HCT116 (cell line): ENCODE measurements around the gene DIP2C. TPM values are rescaled to one million over a fixed set of nuclear protein-coding genes. Genes with fewer than 3 reads are reported as not detected.

Source experiments
- ATAC-seq: fragments of 200-7000 bp; cut with Tn5 transposase; 2 replicates; pipeline ENCODE4 v1.9.1; 2020; ENCODE audit warnings: mild to moderate bottlenecking, moderate library complexity
- BruUV-seq: library from RNA; stranded (reverse); fragments of 400-500 nt; replicated peaks from 2 replicates; lab custom pipeline; 2021; lab: Mats Ljungman, UMichigan
- CTCF ChIA-PET: fragments of 300-600 bp; sonication (Branson Sonifier 250); formaldehyde crosslinking; loops from one replicate; lab custom pipeline; 2021; ENCODE audit warnings: antibody characterized with exemption; lab: Charles Lee
- POLR2A ChIA-PET: fragments of 300-600, 350-600 bp; sonication (Branson Sonifier 250); formaldehyde crosslinking; loops from one replicate; lab custom pipeline; 2021; ENCODE audit warnings: antibody characterized with exemption; lab: Charles Lee
- RAD21 ChIA-PET, 2 experiments: fragments of 300-600 bp; sonication (Branson Sonifier 250); formaldehyde crosslinking; loops; one replicate each; lab custom pipeline; 2023; ENCODE audit warnings: low total read pairs in 2 of 2; ENCODE audit not compliant: uncharacterized antibody in 2 of 2, unreplicated experiment in 2 of 2, low non-redundant PET in 1 of 2; lab: Charles Lee
- DNase-seq: peaks from one replicate; pipeline ENCODE4 v3.0.0-alpha.2; 2010; ENCODE audit warnings: low read depth, low spot score
- H2AFZ ChIP-seq: fragments of 200-600 bp; shearing (Covaris generic), sonication (generic); 2 replicates; pipeline ENCODE4 v1.6.1; 2017; ENCODE audit warnings: low read depth, mixed run types, mixed read lengths, antibody characterized with exemption, low read length; ENCODE audit not compliant: poor library complexity, severe bottlenecking
- H3K27ac ChIP-seq: 2 replicates; pipeline ENCODE4 v1.5.1; 2012; ENCODE audit warnings: low read depth, low read length
- H3K27me3 ChIP-seq: fragments of 200-600 bp; sonication (generic); 2 replicates; pipeline ENCODE4 v1.6.1; 2016; ENCODE audit warnings: mixed run types, low read length, mixed read lengths; ENCODE audit not compliant: insufficient read depth
- H3K36me3 ChIP-seq, 2 experiments: fragments of 200-500 bp in 1 of 2; fragments of 200-600 bp in 1 of 2; sonication (Bioruptor generic) in 1 of 2; sonication (generic) in 1 of 2; 2 replicates each; pipeline versions ENCODE4 v1.5.1 to v1.6.1; 2014 to 2016; ENCODE audit warnings: low read length in 2 of 2, inconsistent platforms in 1 of 2, mixed read lengths in 1 of 2, mixed run types in 1 of 2; ENCODE audit not compliant: insufficient read depth in 2 of 2, control insufficient read depth in 1 of 2
- H3K4me1 ChIP-seq, 2 experiments: fragments of 200-600 bp in 1 of 2; sonication (generic) in 1 of 2; 2 replicates each; pipeline versions ENCODE4 v1.5.1 to v1.6.1; 2012 to 2017; ENCODE audit warnings: low read length in 2 of 2, inconsistent platforms in 1 of 2, mild to moderate bottlenecking in 1 of 2, mixed read lengths in 1 of 2, mixed run types in 1 of 2, moderate library complexity in 1 of 2; ENCODE audit not compliant: insufficient read depth in 2 of 2, control insufficient read depth in 1 of 2
- H3K4me2 ChIP-seq: fragments of 200-600 bp; sonication (generic); 2 replicates; pipeline ENCODE4 v1.6.1; 2017; ENCODE audit warnings: mixed run types, low read length, mixed read lengths
- H3K4me3 ChIP-seq, 2 experiments: fragments of 200-600 bp in 1 of 2; sonication (generic) in 1 of 2; replicated peaks in 1 of 2; 2 replicates each; pipeline ENCODE4 v1.5.1; 2011 to 2016; ENCODE audit warnings: low read length in 2 of 2, control low read depth in 1 of 2, low read depth in 1 of 2, mild to moderate bottlenecking in 1 of 2, mixed read lengths in 1 of 2, mixed run types in 1 of 2
- H3K79me2 ChIP-seq: fragments of 200-600 bp; sonication (generic); 2 replicates; pipeline ENCODE4 v1.6.1; 2017; ENCODE audit warnings: mild to moderate bottlenecking, mixed run types, low read length, moderate library complexity, mixed read lengths; ENCODE audit not compliant: insufficient read depth
- H3K9ac ChIP-seq: fragments of 200-600 bp; sonication (generic); 2 replicates; pipeline ENCODE4 v1.6.1; 2016; ENCODE audit warnings: low read length, mixed read lengths
- H3K9me2 ChIP-seq: fragments of 200-600 bp; sonication (generic), shearing (Covaris generic); 2 replicates; pipeline ENCODE4 v1.6.1; 2017; ENCODE audit warnings: mixed run types, mild to moderate bottlenecking, moderate library complexity; ENCODE audit not compliant: insufficient read depth
- H3K9me3 ChIP-seq, 2 experiments: fragments of 200-500 bp in 1 of 2; fragments of 200-600 bp in 1 of 2; sonication (Bioruptor generic) in 1 of 2; sonication (generic) in 1 of 2; 2 replicates each; pipeline ENCODE4 v1.6.1; 2014 to 2017; ENCODE audit warnings: low read length in 2 of 2, mixed read lengths in 2 of 2, inconsistent platforms in 1 of 2, low read depth in 1 of 2, mild to moderate bottlenecking in 1 of 2, mixed run types in 1 of 2, moderate library complexity in 1 of 2; ENCODE audit not compliant: control insufficient read depth in 1 of 2, insufficient read depth in 1 of 2
- H4K20me1 ChIP-seq: fragments of 200-600 bp; sonication (generic), shearing (Covaris generic); 2 replicates; pipeline ENCODE4 v1.6.1; 2017; ENCODE audit warnings: mixed run types, mild to moderate bottlenecking, moderate library complexity; ENCODE audit not compliant: insufficient read depth
- CBX3 ChIP-seq: IDR thresholded peaks from 2 replicates; pipeline ENCODE4 v1.6.1; 2012; ENCODE audit warnings: low read depth
- CTCF ChIP-seq, 3 experiments: fragments of 200-600 bp in 1 of 3; sonication (generic) in 1 of 3; IDR thresholded peaks in 2 of 3; conservative IDR thresholded peaks in 1 of 3; 2 replicates each; pipeline ENCODE4 v1.5.1; 2012 to 2017; ENCODE audit warnings: low read depth in 2 of 3, low read length in 2 of 3, antibody characterized with exemption in 1 of 3, borderline replicate concordance in 1 of 3, control low read depth in 1 of 3, mild to moderate bottlenecking in 1 of 3, mixed read lengths in 1 of 3, mixed run types in 1 of 3, moderate library complexity in 1 of 3; ENCODE audit not compliant: insufficient read depth in 1 of 3
- FOSL1 ChIP-seq: IDR thresholded peaks from 2 replicates; pipeline ENCODE4 v1.6.1; 2012; ENCODE audit warnings: low read depth
- JUND ChIP-seq: IDR thresholded peaks from 2 replicates; pipeline ENCODE4 v1.6.1; 2012
- POLR2AphosphoS5 ChIP-seq: IDR thresholded peaks from 2 replicates; pipeline ENCODE4 v1.6.1; 2011; ENCODE audit warnings: mild to moderate bottlenecking, low read depth, low read length, moderate library complexity
- SIN3A ChIP-seq: IDR thresholded peaks from 2 replicates; pipeline ENCODE4 v1.6.1; 2012; ENCODE audit warnings: low read depth
- SP1 ChIP-seq: IDR thresholded peaks from 2 replicates; pipeline ENCODE4 v1.6.1; 2012; ENCODE audit warnings: low read depth
- SRF ChIP-seq: IDR thresholded peaks from 2 replicates; pipeline ENCODE4 v1.6.1; 2012; ENCODE audit warnings: low read depth
- TCF7L2 ChIP-seq: IDR thresholded peaks from 2 replicates; pipeline ENCODE4 v1.7.0; 2011; ENCODE audit warnings: borderline replicate concordance, inconsistent platforms; ENCODE audit not compliant: insufficient read depth, insufficient read length; ENCODE audit errors: extremely low read depth
- ZFX ChIP-seq: fragments of 450-650 bp; IDR thresholded peaks from 2 replicates; pipeline ENCODE4 v1.6.1; 2017
- intact Hi-C: fragments of 100-400 bp; cut with micrococcal nuclease; formaldehyde crosslinking; loops from 2 replicates; pipeline ENCODE4 v1.10.0; 2022
- total RNA-seq: library from RNA; stranded (reverse); gene quantifications from one replicate; pipeline ENCODE4 v1.2.1, GENCODE V29; 2021; ENCODE audit not compliant: unreplicated experiment

Gene DIP2C
- total RNA-seq, 1 experiment from 2014 or later, result 15.4 TPM

GRCh38 chr10:310371-310770 is 379.1 kb downstream of the DIP2C start:
- H3K9ac ChIP-seq, result no peak overlapping the region
- no peak for DNase-seq
- CTCF ChIA-PET, result no interaction called here

GRCh38 chr10:308572-309085 is 380.8 kb downstream of the DIP2C start:
- CTCF ChIA-PET, result no interaction called here
- H3K27ac ChIP-seq, result no peak overlapping the region
- no peaks in the 10 kb centered on the region for H3K9me2 ChIP-seq
- DNase-seq (no peak), ATAC-seq (no peak)
- POLR2A ChIA-PET, result no interaction called here
- TF ChIP-seq FOSL1 (no peak), ZFX (no peak), CBX3 (no peak), JUND (no peak), SRF (no peak), POLR2AphosphoS5 (no peak), TCF7L2 (no peak), SP1 (no peak), SIN3A (no peak)
- no peaks in the 10 kb centered on the region; a peak in 1 of 4 replicates for H3K36me3 ChIP-seq
- no peak overlapping the region for H3K4me2 ChIP-seq
- no peaks in the 10 kb centered on the region for H3K79me2 ChIP-seq
- no peaks in the 10 kb centered on the region for H3K9me3 ChIP-seq
- no peak overlapping the region for H3K4me3 ChIP-seq
- RAD21 ChIA-PET, result no interaction called here
- no peaks in the 10 kb centered on the region for H3K27me3 ChIP-seq
- H3K4me1 ChIP-seq, result no peaks in the 10 kb centered on the region
- no peak overlapping the region for H3K9ac ChIP-seq
- no TSS peak for BruUV-seq
- no peaks in the 10 kb centered on the region for H4K20me1 ChIP-seq
- H2AFZ ChIP-seq, result no peak overlapping the region
- intact Hi-C loops, result no loop called here

More at GRCh38 chr10:310371-310770, 379.1 kb downstream of the DIP2C start:
- intact Hi-C loops, result no loop called here
- no peak overlapping the region for H2AFZ ChIP-seq
- H3K4me2 ChIP-seq, result no peak overlapping the region
- H4K20me1 ChIP-seq, result no peaks in the 10 kb centered on the region
- no peaks in the 10 kb centered on the region for H3K4me1 ChIP-seq
- H3K79me2 ChIP-seq, result no peaks in the 10 kb centered on the region
- no peak for TF ChIP-seq CTCF (IDR thresholded peaks at IDR 0.05 in 2 of 3, conservative IDR thresholded peaks at IDR 0.05 in 1 of 3; ENCODE audit: borderline replicate concordance in 1 of 3, insufficient read depth in 1 of 3, low read depth in 2 of 3, low read length in 2 of 3)
- BruUV-seq, result no TSS peak
- no peaks in the 10 kb centered on the region for H3K27me3 ChIP-seq
- H3K9me3 ChIP-seq, result no peaks in the 10 kb centered on the region
- H3K36me3 ChIP-seq, result no peaks in the 10 kb centered on the region; a peak in 1 of 4 replicates
- no peak overlapping the region for H3K27ac ChIP-seq
- POLR2A ChIA-PET, result no interaction called here
- ATAC-seq, result no peak
- RAD21 ChIA-PET, result no interaction called here
- H3K9me2 ChIP-seq, result no peaks in the 10 kb centered on the region
- no peak overlapping the region for H3K4me3 ChIP-seq
